HL-60 (cell line): ENCODE measurements around the gene WDFY1.

Experiments used
- DNase-seq, 2 experiments: peaks; one replicate each; pipeline ENCODE4 v3.0.0-alpha.2; 2010 to 2020; ENCODE audit warnings: low read depth in 1 of 2, low spot score in 1 of 2
- H3K27ac ChIP-seq: fragments of 250-450 bp; sonication (Bioruptor Pico); replicated peaks from 2 replicates; pipeline ENCODE4 v1.5.1; 2020; ENCODE audit warnings: mild to moderate bottlenecking, moderate library complexity
- H3K27me3 ChIP-seq: fragments of 250-450 bp; sonication (Bioruptor Pico); 2 replicates; pipeline ENCODE4 v1.5.1; 2021; ENCODE audit warnings: mild to moderate bottlenecking, moderate library complexity; ENCODE audit not compliant: insufficient read depth, poor library complexity, severe bottlenecking
- H3K4me3 ChIP-seq: replicated peaks from 2 replicates; pipeline ENCODE4 v1.5.1; 2011; ENCODE audit warnings: mild to moderate bottlenecking, control low read depth, low read length; ENCODE audit not compliant: insufficient read depth
- GABPA ChIP-seq: IDR thresholded peaks from 2 replicates; pipeline ENCODE4 v1.6.1; 2012; ENCODE audit warnings: low read depth
- POLR2AphosphoS5 ChIP-seq: IDR thresholded peaks from 2 replicates; pipeline ENCODE4 v1.6.1; 2012; ENCODE audit warnings: low read depth
- SPI1 ChIP-seq: IDR thresholded peaks from 2 replicates; pipeline ENCODE4 v1.6.1; 2012; ENCODE audit warnings: low read depth, mild to moderate bottlenecking, borderline replicate concordance
- TF ChIP-seq, protein P1 (sequence below): IDR thresholded peaks from 2 replicates; pipeline ENCODE4 v1.6.1; 2012; ENCODE audit warnings: low read depth; ENCODE audit not compliant: insufficient replicate concordance
- TF ChIP-seq, protein P2 (sequence below): IDR thresholded peaks from one replicate; pipeline ENCODE4 v1.5.1; 2011; ENCODE audit warnings: low read length, control low read depth, inconsistent platforms; ENCODE audit not compliant: insufficient read depth

WDFY1 gene

DNA sequence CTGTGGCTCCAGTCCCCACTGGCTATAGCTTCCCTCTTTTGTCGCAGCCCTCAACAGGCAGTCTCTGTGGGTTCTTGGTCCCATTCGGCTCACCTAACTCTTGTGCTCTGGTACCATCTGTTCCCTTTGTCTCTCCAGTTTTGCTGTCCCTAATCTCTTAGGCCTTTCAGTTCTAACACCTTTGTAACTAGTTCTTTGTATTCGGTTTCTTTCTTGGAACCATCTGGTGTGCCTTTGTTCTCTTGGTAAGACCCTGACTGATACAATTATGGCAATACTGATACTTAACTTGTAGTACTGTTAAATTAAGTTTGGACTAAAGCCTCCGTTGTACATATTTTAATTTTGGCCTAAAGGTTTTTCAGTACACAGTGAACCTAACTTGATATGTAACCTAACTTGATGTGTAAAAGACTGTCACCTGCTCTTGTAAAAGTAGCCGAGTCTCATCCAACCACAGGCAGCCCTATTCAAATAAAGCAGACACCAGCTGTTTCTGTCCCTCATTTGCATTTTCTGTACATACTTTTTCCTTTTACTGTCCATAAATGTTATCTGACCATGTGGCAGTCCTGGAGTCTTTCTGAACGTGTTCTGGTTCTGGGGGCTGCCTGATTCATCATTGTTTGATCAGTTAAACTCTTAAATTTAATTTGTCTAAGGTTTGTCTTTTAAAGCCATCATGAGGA lies 7.3 kb upstream of the WDFY1 start:
- H3K27me3 ChIP-seq = no peaks in the 10 kb centered on the region
- H3K27ac ChIP-seq = no peak overlapping the region
- DNase-seq = no peak
- TF ChIP-seq SPI1 (no peak), POLR2AphosphoS5 (no peak), GABPA (no peak)
- TF ChIP-seq, protein P1, sequence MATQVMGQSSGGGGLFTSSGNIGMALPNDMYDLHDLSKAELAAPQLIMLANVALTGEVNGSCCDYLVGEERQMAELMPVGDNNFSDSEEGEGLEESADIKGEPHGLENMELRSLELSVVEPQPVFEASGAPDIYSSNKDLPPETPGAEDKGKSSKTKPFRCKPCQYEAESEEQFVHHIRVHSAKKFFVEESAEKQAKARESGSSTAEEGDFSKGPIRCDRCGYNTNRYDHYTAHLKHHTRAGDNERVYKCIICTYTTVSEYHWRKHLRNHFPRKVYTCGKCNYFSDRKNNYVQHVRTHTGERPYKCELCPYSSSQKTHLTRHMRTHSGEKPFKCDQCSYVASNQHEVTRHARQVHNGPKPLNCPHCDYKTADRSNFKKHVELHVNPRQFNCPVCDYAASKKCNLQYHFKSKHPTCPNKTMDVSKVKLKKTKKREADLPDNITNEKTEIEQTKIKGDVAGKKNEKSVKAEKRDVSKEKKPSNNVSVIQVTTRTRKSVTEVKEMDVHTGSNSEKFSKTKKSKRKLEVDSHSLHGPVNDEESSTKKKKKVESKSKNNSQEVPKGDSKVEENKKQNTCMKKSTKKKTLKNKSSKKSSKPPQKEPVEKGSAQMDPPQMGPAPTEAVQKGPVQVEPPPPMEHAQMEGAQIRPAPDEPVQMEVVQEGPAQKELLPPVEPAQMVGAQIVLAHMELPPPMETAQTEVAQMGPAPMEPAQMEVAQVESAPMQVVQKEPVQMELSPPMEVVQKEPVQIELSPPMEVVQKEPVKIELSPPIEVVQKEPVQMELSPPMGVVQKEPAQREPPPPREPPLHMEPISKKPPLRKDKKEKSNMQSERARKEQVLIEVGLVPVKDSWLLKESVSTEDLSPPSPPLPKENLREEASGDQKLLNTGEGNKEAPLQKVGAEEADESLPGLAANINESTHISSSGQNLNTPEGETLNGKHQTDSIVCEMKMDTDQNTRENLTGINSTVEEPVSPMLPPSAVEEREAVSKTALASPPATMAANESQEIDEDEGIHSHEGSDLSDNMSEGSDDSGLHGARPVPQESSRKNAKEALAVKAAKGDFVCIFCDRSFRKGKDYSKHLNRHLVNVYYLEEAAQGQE = no peak
- TF ChIP-seq, protein P2, sequence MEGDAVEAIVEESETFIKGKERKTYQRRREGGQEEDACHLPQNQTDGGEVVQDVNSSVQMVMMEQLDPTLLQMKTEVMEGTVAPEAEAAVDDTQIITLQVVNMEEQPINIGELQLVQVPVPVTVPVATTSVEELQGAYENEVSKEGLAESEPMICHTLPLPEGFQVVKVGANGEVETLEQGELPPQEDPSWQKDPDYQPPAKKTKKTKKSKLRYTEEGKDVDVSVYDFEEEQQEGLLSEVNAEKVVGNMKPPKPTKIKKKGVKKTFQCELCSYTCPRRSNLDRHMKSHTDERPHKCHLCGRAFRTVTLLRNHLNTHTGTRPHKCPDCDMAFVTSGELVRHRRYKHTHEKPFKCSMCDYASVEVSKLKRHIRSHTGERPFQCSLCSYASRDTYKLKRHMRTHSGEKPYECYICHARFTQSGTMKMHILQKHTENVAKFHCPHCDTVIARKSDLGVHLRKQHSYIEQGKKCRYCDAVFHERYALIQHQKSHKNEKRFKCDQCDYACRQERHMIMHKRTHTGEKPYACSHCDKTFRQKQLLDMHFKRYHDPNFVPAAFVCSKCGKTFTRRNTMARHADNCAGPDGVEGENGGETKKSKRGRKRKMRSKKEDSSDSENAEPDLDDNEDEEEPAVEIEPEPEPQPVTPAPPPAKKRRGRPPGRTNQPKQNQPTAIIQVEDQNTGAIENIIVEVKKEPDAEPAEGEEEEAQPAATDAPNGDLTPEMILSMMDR = no peak
- H3K4me3 ChIP-seq = no peak overlapping the region

DNA sequence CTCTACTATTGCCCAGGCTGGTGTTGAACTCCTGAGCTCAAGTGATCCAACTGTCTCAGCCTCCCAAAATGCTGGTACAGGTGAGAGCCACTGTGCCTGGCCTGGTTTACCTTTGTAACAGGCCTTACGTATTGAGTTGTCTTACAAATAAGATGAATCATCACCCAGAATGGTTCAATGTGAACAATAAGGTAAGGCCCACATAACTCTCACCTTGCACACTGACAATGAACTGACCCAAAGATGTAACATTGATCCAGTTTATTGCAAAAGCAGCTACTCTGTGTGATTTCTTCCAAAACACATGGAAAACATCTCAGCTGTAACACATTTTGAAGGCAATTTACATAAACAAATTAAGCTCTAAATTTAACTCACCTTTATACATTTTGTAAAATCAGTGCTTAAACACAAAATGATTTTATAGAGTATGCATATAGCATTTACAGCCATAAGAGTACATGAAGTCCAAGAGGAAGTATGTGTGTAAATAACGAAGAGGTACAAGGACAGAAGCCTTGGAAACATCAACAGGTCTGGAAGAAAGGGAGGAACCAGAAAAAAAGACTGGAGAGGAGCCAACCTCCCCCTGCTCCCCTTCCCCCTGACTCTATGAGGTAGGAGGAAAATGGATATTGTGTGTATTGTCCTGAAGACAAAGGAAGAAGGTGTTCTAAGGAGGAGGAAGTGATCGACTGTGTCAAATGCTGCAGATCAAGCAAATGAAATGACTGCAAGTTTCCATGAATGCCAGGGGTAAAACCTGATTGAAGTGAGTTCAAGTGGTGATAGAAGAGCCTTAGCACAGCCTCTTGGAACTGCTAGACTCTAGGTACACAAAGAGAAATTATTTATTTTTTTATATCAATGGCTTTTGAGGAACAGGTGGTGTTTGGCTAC lies 5.6 kb upstream of the WDFY1 start:
- Histone ChIP-seq H3K27ac (no peak overlapping the region), H3K4me3 (no peak overlapping the region), H3K27me3 (no peaks in the 10 kb centered on the region)
- DNase-seq = no peak
- TF ChIP-seq SPI1 = peak; percentile 33; the same call in 1 of the 2 replicates
- TF ChIP-seq GABPA = no peak

DNA sequence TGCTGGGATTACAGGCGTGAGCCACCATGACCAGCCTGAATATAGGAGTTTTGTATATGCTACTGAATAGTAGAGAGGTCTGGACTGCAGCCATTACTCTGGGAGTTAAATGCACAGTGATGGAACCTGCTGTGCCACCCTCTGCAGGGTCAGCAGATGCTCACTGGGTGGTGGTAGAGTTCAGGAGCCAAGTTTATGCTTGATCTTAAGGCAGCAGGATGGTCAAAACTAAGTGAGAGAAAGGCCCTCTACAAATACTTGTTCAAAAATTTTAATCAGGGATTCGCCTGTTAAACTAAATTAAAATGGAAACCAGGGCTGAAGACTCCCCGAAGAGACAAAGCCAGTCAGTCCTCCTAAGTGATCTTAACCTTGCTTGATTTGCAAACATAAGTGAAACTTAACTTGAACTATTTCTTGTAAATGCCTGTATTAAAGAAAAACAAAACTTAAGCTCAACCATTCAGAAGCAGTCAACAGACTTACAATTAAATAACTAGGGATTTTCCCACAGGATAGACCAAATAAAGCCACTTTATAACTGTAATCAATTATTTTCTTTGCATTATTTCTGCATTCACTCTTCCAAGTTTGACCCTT lies 4.2 kb upstream of the WDFY1 start:
- H3K27ac ChIP-seq = no peak overlapping the region
- no peak for DNase-seq
- H3K4me3 ChIP-seq = no peak overlapping the region
- TF ChIP-seq GABPA = no peak
- no peak for TF ChIP-seq SPI1
- TF ChIP-seq, protein P2 = no peak
- TF ChIP-seq POLR2AphosphoS5 = no peak
- TF ChIP-seq, protein P1 = no peak
- H3K27me3 ChIP-seq = no peaks in the 10 kb centered on the region

DNA sequence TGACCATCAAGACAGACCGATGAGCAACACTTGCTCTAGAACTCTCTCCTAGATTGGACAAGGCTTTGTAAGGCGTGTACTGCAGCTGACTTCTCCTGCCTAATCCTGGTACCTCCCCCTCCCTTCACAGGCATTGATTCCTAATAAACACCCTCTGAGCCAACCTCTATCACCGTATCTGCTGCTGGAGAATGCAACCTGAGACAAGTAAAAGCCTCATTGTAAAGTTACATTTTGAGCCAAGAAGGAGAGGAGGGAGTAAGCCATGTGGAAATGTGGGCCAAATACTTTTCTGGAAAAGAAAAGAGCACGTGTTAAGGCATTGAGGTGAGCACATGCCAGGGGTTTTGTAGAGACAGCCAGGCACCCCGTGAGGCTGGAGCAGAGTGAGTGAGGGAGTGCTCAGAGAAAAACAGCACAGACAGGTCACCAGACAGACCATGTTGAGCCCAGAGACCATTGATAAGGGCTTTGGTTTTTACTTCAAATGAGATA lies 2.6 kb upstream of the WDFY1 start:
- Histone ChIP-seq H3K4me3 (no peak overlapping the region), H3K27me3 (no peaks in the 10 kb centered on the region), H3K27ac (no peak overlapping the region)
- DNase-seq = no peak
- TF ChIP-seq, protein P2 = no peak
- TF ChIP-seq, protein P1 = no peak
- TF ChIP-seq SPI1 = no peak
- TF ChIP-seq POLR2AphosphoS5 = no peak
- TF ChIP-seq GABPA = no peak
